GM18517 (cell line): Measurements from ENCODE around the gene DOCK8.
"Not testable (repeated sequence)": the region's sequence is repeated elsewhere in the genome, so short reads cannot be mapped to it uniquely, and the experiment has no call there.

Source experiments
- ATAC-seq: cut with Tn5 transposase; IDR thresholded peaks from one replicate; pipeline ENCODE4 v1.9.1; 2021; ENCODE audit warnings: mild to moderate bottlenecking, moderate library complexity; ENCODE audit not compliant: unreplicated experiment

The DOCK8 gene

GRCh38 chr9:224582-225520, 10.2 kb downstream of the DOCK8 start:
- ATAC-seq = no peak

GRCh38 chr9:227860-228259, 13.2 kb downstream of the DOCK8 start:
- ATAC-seq = no peak

DNA sequence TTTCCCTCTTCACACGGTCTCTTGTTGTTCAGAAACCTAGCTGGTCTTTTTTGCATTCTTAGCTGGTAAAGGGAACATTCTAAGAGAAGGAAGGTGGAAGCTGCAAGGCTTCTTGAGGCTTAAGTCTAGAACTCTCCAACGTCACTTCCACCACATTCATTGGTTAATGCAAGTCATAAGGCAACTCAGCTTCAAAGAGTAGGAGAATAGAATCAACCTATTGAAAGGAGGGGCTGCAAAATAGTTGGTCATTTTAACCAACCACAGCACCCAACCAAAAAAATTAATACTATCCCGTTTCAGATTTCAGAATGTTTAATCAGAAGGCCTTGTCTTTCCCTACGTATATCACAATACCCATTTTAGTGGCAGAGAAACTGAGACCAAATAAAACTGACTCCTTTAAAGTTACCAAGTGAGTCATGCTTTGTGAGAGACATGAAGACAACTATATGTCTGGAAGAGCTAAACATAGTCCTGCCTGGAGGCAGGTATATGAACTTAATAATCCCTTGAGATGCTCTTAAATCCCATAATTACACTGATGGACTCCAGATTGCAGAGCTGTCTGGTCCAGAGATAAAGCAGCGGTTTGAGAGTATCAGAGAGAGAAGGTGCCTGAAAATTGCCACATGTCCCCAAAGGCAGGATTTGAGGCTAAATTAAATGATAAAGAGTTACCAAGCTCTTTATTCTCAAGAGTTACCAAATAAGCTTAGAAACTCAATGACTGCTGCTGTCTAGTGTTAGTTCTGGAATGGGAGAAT, 14.4 kb downstream of the DOCK8 start:
- ATAC-seq = no peak

- ATAC-seq = not testable (repeated sequence)
Measured at GRCh38 chr9:231625-232024, 17.0 kb downstream of the DOCK8 start.

DNA sequence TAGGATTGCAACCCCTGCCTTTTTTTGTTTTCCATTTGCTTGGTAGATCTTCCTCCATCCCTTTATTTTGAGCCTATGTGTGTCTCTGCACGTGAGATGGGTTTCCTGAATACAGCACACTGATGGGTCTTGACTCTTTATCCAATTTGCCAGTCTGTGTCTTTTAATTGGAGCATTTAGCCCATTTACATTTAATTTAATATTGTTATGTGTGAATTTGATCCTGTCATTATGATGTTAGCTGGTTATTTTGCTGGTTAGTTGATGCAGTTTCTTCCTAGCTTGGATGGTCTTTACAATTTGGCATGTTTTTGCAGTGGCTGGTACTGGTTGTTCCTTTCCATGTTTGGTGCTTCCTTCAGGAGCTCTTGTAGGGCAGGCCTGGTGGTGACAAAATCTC, 19.0 kb downstream of the DOCK8 start:
- ATAC-seq = not testable (repeated sequence)

DNA sequence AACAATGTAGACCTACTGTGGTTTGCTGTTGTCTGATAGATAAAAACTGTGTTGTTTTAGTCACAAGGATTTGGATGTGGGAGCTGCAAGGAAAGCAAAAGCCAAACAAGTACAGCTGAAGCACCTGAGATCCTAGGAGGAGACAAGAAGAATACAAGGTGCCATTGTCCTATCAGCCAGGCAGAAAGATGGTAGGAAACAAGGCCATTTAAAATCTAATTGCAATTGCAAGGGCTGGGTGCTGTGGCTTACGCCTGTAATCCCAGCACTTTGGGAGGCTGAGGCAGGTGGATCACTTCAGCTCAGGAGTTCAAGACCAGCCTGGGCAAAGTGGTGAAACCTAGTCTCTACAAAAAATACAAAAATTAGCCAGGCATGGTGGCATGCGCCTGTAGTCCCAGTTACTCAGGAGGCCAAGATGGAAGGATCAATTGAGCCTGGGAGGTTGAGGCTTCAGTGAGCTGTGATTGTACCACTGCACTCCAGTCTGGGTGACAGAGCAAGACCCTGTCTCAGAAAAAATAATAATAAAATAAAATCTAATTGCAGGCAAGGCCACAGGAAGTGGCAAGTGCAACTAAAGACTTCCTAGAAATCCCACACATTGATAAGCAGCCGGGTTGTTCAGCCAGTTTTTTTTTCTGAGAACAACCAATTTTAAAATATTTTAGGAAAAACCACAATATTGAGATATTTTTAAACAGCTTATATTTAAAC, 22.6 kb downstream of the DOCK8 start:
- ATAC-seq = no peak

- no peak for ATAC-seq
Measured at GRCh38 chr9:237858-238345, 23.2 kb downstream of the DOCK8 start.

GRCh38 chr9:242461-243080, 27.9 kb downstream of the DOCK8 start:
- no peak for ATAC-seq

DNA sequence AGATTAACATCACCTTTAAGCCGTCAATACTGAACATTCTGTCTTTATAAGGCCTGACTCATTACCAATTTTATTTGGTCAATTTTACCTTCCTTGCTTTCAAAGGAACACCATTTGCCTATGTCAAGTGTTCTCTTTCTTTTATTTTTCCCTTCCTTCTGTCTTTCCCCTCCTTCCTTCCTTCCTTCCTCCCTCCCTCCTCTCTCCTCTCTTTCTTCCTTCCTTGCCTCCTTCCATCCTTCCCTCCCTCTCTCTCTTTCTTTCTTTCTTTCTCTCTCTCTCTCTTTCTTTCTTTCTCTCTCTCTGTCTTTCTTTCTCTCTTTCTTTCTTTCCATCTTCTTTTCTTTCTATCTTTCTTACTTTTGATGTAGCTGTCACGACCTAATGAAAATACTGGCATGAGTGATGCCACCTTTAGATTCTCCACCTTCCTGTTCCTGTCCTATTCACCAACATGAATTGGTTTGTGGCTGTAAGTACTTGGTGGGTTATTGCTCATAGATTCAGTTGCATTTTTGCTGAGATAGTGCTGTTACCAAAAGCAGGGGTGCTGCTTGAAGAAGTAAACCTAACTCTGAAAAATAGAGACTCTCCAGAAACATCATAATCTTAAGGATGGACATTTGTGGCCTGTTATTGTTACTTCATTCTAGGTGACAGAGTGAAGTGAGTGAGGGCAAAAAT, 33.8 kb downstream of the DOCK8 start:
- ATAC-seq = no peak

- no peak for ATAC-seq
Measured at GRCh38 chr9:249025-249424, 34.4 kb downstream of the DOCK8 start.

DNA sequence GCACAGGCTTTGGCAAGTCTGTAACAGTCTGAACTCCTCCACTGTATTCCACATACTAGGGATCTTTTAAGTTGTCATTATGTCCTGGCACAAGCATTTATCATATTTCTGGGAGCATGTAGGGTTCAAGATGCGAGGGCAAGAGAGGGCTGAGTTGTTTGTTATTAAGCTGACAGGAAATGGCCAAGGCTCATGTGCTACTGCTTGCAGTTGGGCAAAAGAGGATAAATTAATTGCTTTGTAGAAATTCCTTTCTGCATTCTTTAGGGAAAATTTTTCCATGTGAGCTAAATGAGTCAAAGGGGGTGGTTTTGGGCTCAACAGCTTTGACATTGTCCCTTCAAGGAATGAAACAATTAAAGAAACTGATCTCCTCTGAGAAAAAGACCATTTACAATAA, 35.4 kb downstream of the DOCK8 start:
- no peak for ATAC-seq

DNA sequence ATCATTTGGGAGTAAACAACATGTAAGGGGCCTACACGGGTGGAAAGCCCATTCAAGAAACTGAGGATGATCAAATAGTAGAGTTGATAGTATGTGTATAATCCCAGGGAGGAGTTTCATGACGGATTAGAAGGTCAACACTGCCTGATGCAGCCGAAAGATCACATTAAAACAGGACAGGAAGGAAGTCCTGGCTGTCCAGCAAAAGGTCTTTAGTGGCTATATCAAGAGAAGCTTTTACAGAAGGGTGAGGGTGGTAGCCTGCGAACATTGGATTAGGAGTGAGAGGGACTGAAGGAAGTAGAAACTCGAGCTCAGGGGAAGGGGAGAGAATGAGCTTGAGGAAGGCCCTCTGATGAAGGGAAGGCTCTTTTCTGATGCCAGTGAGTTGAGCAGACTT, 36.0 kb downstream of the DOCK8 start:
- no peak for ATAC-seq

- ATAC-seq = no peak
Measured at GRCh38 chr9:251398-251797, 36.7 kb downstream of the DOCK8 start.

DNA sequence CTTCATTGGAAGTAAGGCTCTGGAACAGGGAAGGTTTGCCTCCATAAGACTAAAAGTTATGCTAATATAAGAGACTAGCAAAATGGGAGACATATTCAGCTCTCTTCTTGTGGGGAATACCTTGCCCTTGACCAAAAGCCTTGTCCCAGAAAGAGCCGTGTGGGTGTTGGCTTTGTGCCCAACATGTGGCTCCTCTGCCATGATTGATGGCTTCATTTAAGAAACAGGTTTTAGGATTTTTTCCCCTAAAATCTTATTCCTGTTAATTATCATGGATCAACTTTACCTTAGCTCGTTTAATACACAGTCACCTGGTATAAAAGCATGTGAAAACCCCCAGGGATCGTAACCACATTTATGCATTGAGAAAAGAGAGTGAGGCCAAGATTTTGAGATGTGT, 38.9 kb downstream of the DOCK8 start:
- no peak for ATAC-seq

GRCh38 chr9:254516-254915, 39.9 kb downstream of the DOCK8 start:
- no peak for ATAC-seq

GRCh38 chr9:257957-258356, 43.3 kb downstream of the DOCK8 start:
- ATAC-seq = no peak

DNA sequence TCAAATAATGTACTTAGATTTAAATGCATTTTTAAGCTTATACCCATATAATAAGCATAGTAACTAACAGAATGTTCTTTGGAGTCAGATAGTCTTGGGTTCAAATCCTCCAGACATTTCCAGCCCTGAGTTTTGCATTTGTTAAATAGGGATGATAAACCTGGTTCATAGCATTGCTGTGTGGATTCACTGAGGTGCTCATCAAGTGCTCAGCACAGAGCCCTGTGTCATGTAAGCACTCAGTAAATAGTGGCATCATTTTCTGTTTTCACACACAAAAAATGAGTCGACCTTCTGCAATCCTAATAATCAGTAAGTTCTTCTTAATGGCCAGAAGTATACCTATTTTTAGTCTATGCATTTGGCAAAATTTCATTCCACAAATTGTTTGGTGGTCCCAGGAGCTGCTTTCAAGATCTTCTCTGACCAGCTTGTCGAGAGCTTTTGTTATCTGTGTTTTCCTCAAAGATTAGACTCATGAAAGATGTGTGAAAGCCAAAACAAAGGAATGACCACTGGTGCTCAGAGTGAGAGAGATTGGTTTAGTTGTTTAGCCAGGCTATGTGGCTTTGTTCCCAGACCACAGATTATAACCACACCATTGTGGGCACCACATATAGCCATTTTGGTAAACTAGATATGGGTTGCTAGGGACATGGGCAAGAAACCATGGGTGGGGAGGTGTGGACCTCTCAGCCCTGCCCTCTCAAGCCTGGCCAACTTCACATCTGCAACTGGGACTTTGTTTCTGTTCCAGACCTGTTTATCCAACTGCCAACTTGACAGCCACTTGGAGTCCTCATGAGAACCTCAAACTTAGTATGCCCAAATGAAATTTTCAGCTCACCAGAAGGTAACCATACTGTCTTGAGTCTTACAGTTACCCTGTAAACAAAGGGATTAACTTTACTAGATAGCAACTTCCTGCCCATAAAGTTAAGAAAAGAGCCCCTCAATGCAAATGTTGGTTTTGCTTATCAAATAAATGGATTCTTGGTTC, 45.0 kb downstream of the DOCK8 start:
- ATAC-seq = no peak

DNA sequence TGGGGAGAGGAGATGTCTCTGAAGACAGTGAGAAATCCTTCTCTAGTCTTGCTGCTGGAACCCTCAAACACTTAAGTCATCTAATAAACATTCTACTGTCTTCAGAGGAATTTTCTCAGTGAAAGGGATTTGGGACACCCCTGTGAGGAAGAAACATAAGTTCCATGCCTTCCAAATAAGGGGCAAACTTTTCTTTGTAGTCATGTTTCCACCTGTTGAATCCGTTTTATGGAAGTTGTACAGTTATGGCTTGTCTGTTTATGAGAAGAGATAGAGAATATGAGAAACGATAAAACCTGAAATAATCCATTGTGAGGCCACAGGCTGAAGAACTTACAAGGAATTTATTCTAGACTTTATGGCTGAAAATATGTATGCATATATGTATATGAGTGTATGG, 49.6 kb downstream of the DOCK8 start:
- no peak for ATAC-seq
